Measurements from ENCODE around the gene ZNF846. TPM values are rescaled to one million over a fixed set of nuclear protein-coding genes. Genes with fewer than 3 reads are reported as not detected.
"Not testable (repeated sequence)": the region's sequence is repeated elsewhere in the genome, so short reads cannot be mapped to it uniquely, and the experiment has no call there.

The ZNF846 gene
- total and polyA plus RNA-seq, 10 donors, result 4.8 to 24.0 (median 12.2) TPM

- Histone ChIP-seq H3K27ac (no peak overlapping the region), H3K4me3 (no peak overlapping the region), H3K4me1 (peaks cover 0 to 4% (median 0%) of the 10 kb centered on the region in 6 donors), H3K36me3 (no peaks in the 10 kb centered on the region), H3K27me3 (replicated peaks in 1 of 7) (no peaks in the 10 kb centered on the region), H3K9me3 (peaks cover 0 to 36% (median 26%) of the 10 kb centered on the region in 8 donors)
- intact Hi-C loops (cut with DNase I; ENCODE audit: low total_unique reads), result no loop called here
- DNase-seq, result no peak
- WGBS, 5 donors, result 61 to 81% (median 72%) methylated on average over 3 of the region's 3 CpGs; no CpG with 5 or more reads in 1 of the 5 donors
- TF ChIP-seq CTCF (IDR thresholded peaks at IDR 0.05 in 8 of 11, conservative IDR thresholded peaks at IDR 0.05 in 3 of 11) (no peak), POLR2A (IDR thresholded peaks at IDR 0.05) (no peak), POLR2AphosphoS5 (IDR thresholded peaks at IDR 0.05) (no peak)
These were observed 40.9 kb downstream of the ZNF846 start for GRCh38 chr19:9727644-9728043.

- DNase-seq; intact Hi-C loops (cut with DNase I; ENCODE audit: low total_unique reads): not testable (repeated sequence)
These were observed 42.9 kb downstream of the ZNF846 start for GRCh38 chr19:9725508-9726201.

GRCh38 chr19:9724157-9724556, 44.4 kb downstream of the ZNF846 start:
- Histone ChIP-seq H3K9me3 (peaks cover 0 to 37% (median 25%) of the 10 kb centered on the region in 8 donors), H3K4me1 (peaks cover 0 to 20% (median 3%) of the 10 kb centered on the region in 6 donors), H3K4me3 (no peak overlapping the region), H3K27me3 (replicated peaks in 1 of 7) (no peaks in the 10 kb centered on the region), H3K27ac (no peak overlapping the region), H3K36me3 (no peaks in the 10 kb centered on the region)
- intact Hi-C loops (cut with DNase I; ENCODE audit: low total_unique reads), result no loop called here
- 93 to 96% (median 95%) methylated on average over 4 of the region's 4 CpGs for WGBS, 5 donors
- TF ChIP-seq POLR2AphosphoS5 (IDR thresholded peaks at IDR 0.05), result no peak
- no peak for TF ChIP-seq POLR2A (IDR thresholded peaks at IDR 0.05)
- no peak for TF ChIP-seq CTCF (IDR thresholded peaks at IDR 0.05 in 8 of 11, conservative IDR thresholded peaks at IDR 0.05 in 3 of 11)
- no peak for DNase-seq

More at GRCh38 chr19:9725508-9726201, 42.9 kb downstream of the ZNF846 start:
- Histone ChIP-seq H3K9me3 (peaks cover 0 to 37% (median 25%) of the 10 kb centered on the region in 8 donors), H3K4me1 (peaks cover 0 to 20% (median 3%) of the 10 kb centered on the region in 6 donors)
- not testable (repeated sequence) for H3K36me3 ChIP-seq; H3K4me3 ChIP-seq; H3K27ac ChIP-seq; H3K27me3 ChIP-seq (replicated peaks in 1 of 7)
- 83 to 92% (median 87%) methylated on average over 13 of the region's 13 CpGs for WGBS, 5 donors

GRCh38 chr19:9721861-9722260, 46.7 kb downstream of the ZNF846 start:
- Histone ChIP-seq H3K4me3 (peak overlapping the region in 1 of 8 donors; percentile 32), H3K4me1 (peaks cover 0 to 20% (median 3%) of the 10 kb centered on the region in 6 donors), H3K36me3 (no peaks in the 10 kb centered on the region), H3K9me3 (peaks cover 0 to 37% (median 25%) of the 10 kb centered on the region in 8 donors), H3K27ac (peak overlapping the region in 5 of 8 donors; percentile 0 to 56 (median 49)), H3K27me3 (replicated peaks in 1 of 7) (no peaks in the 10 kb centered on the region)
- intact Hi-C loops (cut with DNase I; ENCODE audit: low total_unique reads), result no loop called here
- TF ChIP-seq POLR2AphosphoS5 (IDR thresholded peaks at IDR 0.05) (no peak), CTCF (IDR thresholded peaks at IDR 0.05 in 8 of 11, conservative IDR thresholded peaks at IDR 0.05 in 3 of 11) (no peak), POLR2A (IDR thresholded peaks at IDR 0.05) (no peak)
- DNase-seq, result no peak
- 18 to 25% (median 21%) methylated on average over 6 of the region's 6 CpGs for WGBS, 5 donors
